DND-41 (cell line): ENCODE data around the gene AHRR.

Source experiments
- EZH2 ChIP-seq: IDR thresholded peaks from 3 replicates; pipeline ENCODE4 v1.6.1; 2012; ENCODE audit warnings: borderline replicate concordance, low read depth, mild to moderate bottlenecking, moderate library complexity, low read length, inconsistent platforms; ENCODE audit not compliant: severe bottlenecking
- TF ChIP-seq, protein P1 (sequence below): IDR thresholded peaks from 2 replicates; pipeline ENCODE4 v1.5.1; 2012; ENCODE audit warnings: borderline replicate concordance, low read length, moderate library complexity, mild to moderate bottlenecking; ENCODE audit not compliant: poor library complexity, severe bottlenecking; ENCODE audit errors: extremely low read depth

GRCh38 chr5:438481-438981, 117.0 kb downstream of the AHRR start:
- TF ChIP-seq, protein P1, sequence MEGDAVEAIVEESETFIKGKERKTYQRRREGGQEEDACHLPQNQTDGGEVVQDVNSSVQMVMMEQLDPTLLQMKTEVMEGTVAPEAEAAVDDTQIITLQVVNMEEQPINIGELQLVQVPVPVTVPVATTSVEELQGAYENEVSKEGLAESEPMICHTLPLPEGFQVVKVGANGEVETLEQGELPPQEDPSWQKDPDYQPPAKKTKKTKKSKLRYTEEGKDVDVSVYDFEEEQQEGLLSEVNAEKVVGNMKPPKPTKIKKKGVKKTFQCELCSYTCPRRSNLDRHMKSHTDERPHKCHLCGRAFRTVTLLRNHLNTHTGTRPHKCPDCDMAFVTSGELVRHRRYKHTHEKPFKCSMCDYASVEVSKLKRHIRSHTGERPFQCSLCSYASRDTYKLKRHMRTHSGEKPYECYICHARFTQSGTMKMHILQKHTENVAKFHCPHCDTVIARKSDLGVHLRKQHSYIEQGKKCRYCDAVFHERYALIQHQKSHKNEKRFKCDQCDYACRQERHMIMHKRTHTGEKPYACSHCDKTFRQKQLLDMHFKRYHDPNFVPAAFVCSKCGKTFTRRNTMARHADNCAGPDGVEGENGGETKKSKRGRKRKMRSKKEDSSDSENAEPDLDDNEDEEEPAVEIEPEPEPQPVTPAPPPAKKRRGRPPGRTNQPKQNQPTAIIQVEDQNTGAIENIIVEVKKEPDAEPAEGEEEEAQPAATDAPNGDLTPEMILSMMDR = no peak
- TF ChIP-seq EZH2 = no peak
